SW480 (cell line): ENCODE data around the gene TEAD1.

ENCODE experiments used
- DNase-seq: peaks from one replicate; pipeline ENCODE4 v3.0.0-alpha.2; 2016; ENCODE audit warnings: low spot score

TEAD1 gene

GRCh38 chr11:12989428-12990161, 315.4 kb downstream of the TEAD1 start:
- DNase-seq, result no peak

- no peak for DNase-seq
These were observed 315.9 kb downstream of the TEAD1 start for GRCh38 chr11:12990162-12990480.

GRCh38 chr11:12991426-12991825, 317.2 kb downstream of the TEAD1 start:
- no peak for DNase-seq

- no peak for DNase-seq
These were observed 319.4 kb downstream of the TEAD1 start for GRCh38 chr11:12993626-12994025.
